ENCODE data around the gene PTPRG. TPM values are rescaled to one million over a fixed set of nuclear protein-coding genes. Genes with fewer than 3 reads are reported as not detected.

The PTPRG gene
- total RNA-seq, 1 donor from 2014 or later = 80.7 TPM

DNA sequence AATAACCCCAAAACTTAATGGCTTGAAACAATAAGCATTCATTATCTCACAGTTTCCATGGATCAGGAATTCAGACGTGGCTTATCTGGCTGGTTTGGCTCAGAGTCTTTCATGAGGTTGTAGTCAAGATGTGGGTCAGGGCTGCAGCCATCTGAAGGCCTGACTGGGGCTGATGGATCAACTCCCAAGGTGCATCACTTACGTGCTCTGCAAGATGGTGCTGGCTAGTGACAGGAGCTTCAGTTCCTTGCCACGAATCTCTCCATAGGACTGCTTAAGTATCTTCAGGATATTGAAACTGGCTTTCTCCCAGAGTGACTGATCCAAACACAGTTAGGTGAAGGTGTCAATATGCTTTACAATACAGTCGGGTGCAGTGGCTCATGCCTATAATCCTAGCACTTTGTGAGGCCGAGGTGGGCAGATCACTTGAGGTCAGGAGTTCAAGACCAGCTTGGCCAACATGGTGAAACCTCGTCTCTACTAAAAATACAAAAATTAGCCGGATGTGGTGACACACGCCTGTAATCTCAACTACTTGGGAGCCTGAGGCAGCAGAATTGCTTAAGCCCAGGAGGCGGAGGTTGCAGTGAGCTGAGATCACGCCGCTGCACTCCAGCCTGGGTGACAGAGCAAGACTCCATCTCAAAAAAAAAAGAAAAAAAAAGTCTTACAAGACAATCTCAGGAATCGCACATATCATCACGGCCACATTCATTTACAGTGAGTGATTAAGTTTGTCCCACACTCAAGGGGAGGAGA, 28.5 kb upstream of the PTPRG start:
- Mint-ChIP-seq H3K36me3 (ENCODE audit: low read depth, unreplicated experiment) (no peaks in the 10 kb centered on the region), H3K27ac (ENCODE audit: unreplicated experiment) (no peak overlapping the region), H3K4me1 (ENCODE audit: unreplicated experiment) (peaks cover 17% of the 10 kb centered on the region), H3K4me3 (ENCODE audit: unreplicated experiment) (no peak overlapping the region), H3K9me3 (ENCODE audit: unreplicated experiment) (no peaks in the 10 kb centered on the region), H3K27me3 (ENCODE audit: unreplicated experiment) (no peaks in the 10 kb centered on the region)
- no peak for DNase-seq (ENCODE audit: low spot score)
- TF ChIP-seq, protein P1, sequence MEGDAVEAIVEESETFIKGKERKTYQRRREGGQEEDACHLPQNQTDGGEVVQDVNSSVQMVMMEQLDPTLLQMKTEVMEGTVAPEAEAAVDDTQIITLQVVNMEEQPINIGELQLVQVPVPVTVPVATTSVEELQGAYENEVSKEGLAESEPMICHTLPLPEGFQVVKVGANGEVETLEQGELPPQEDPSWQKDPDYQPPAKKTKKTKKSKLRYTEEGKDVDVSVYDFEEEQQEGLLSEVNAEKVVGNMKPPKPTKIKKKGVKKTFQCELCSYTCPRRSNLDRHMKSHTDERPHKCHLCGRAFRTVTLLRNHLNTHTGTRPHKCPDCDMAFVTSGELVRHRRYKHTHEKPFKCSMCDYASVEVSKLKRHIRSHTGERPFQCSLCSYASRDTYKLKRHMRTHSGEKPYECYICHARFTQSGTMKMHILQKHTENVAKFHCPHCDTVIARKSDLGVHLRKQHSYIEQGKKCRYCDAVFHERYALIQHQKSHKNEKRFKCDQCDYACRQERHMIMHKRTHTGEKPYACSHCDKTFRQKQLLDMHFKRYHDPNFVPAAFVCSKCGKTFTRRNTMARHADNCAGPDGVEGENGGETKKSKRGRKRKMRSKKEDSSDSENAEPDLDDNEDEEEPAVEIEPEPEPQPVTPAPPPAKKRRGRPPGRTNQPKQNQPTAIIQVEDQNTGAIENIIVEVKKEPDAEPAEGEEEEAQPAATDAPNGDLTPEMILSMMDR (IDR thresholded peaks at IDR 0.05; ENCODE audit: unreplicated experiment) = no peak

DNA sequence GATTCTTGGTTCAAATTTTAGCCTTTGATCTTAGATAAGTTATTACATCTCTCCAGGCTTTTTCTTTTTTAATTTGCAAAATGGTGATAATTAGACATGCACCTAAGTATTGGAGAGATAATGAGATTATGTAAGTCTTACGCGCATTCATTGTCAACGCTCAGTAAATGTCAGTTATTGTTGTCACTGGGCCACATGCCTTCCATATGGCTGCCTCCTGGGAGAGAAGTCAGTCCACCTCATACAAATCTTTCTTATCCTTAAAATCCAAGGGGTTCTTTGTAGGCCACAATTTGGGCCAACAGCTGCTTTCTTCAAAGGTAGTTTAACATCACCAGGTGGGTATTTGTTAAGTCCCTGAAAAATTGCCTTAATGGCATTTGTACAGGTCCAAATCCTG, 25.5 kb upstream of the PTPRG start:
- Mint-ChIP-seq H3K36me3 (ENCODE audit: low read depth, unreplicated experiment) (no peaks in the 10 kb centered on the region), H3K4me1 (ENCODE audit: unreplicated experiment) (peaks cover 18% of the 10 kb centered on the region), H3K9me3 (ENCODE audit: unreplicated experiment) (no peaks in the 10 kb centered on the region), H3K27me3 (ENCODE audit: unreplicated experiment) (no peaks in the 10 kb centered on the region), H3K4me3 (ENCODE audit: unreplicated experiment) (no peak overlapping the region), H3K27ac (ENCODE audit: unreplicated experiment) (no peak overlapping the region)
- TF ChIP-seq, protein P1 (IDR thresholded peaks at IDR 0.05; ENCODE audit: unreplicated experiment) = no peak
- no peak for DNase-seq (ENCODE audit: low spot score)

DNA sequence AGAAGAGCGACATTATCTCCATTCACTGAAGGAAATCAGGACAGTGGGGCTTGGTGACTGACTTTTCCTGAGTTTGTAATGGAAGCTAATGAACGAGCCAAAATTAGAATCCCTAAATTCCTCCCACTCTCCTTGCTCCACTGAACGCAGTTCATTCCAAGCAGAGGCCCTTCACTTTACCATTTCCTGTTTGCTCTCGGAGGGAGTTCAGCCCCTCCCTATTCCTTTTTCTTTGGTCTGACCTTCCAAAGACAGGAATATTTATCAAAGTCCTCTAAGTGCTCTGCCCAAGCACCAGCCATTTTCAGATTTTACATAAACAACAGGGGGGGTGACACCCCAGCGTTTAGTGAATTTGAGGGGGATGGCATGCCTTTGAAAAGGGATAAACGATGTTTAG, 24.0 kb upstream of the PTPRG start:
- H3K4me1 Mint-ChIP-seq (ENCODE audit: unreplicated experiment) = peaks cover 18% of the 10 kb centered on the region

DNA sequence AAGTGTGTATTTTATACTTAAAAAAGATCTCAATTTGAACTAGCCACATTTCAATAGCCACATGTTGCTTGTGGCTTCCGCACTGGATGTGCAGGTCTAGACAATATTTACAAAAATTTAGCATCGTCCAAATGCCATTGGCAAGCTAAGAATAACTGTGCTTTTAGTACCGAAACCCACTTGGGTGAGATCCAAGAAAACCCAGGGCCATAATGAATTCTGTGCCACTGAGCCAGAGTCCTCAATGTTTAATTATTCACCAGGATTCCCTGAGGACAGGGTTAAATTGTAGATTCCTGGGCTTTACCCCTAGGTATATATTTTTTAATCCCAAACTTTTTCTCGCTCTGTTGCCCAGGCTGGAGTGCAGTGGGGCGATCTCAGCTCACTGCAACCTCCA, 22.9 kb upstream of the PTPRG start:
- Mint-ChIP-seq H3K36me3 (ENCODE audit: low read depth, unreplicated experiment) (no peaks in the 10 kb centered on the region), H3K27ac (ENCODE audit: unreplicated experiment) (no peak overlapping the region), H3K9me3 (ENCODE audit: unreplicated experiment) (no peaks in the 10 kb centered on the region), H3K4me3 (ENCODE audit: unreplicated experiment) (no peak overlapping the region), H3K4me1 (ENCODE audit: unreplicated experiment) (peaks cover 21% of the 10 kb centered on the region), H3K27me3 (ENCODE audit: unreplicated experiment) (peaks cover 1% of the 10 kb centered on the region)
- DNase-seq (ENCODE audit: low spot score) = no peak
- TF ChIP-seq, protein P1 (IDR thresholded peaks at IDR 0.05; ENCODE audit: unreplicated experiment) = no peak

More for the DNA sequence above, 24.0 kb upstream of the PTPRG start:
- Mint-ChIP-seq H3K36me3 (ENCODE audit: low read depth, unreplicated experiment) (no peaks in the 10 kb centered on the region), H3K27ac (ENCODE audit: unreplicated experiment) (peak overlapping the region; percentile 25), H3K27me3 (ENCODE audit: unreplicated experiment) (no peaks in the 10 kb centered on the region), H3K9me3 (ENCODE audit: unreplicated experiment) (no peaks in the 10 kb centered on the region), H3K4me3 (ENCODE audit: unreplicated experiment) (no peak overlapping the region)
- DNase-seq (ENCODE audit: low spot score) = peak; percentile 11
- TF ChIP-seq, protein P1 (IDR thresholded peaks at IDR 0.05; ENCODE audit: unreplicated experiment) = no peak

DNA sequence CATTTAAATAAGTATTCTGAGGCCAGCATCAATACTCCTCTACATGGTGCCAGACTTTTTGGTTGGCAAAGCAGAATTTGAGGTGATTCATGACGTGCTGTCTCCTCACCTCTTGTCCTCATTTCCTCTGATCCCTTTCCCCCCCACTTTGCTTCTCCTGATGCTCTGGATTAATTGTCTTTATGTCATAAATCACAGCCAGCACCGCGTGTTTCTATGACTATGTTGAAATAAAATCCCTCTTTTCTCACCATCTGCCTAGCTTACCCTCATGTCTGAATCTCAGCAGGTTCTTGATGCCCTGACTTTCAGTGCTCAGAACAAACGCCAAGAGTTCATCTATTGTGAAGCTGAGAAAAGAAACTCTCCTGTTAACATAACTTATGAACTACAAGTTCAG, 19.7 kb upstream of the PTPRG start:
- Mint-ChIP-seq H3K4me1 (ENCODE audit: unreplicated experiment) (peaks cover 16% of the 10 kb centered on the region), H3K27me3 (ENCODE audit: unreplicated experiment) (peaks cover 2% of the 10 kb centered on the region), H3K4me3 (ENCODE audit: unreplicated experiment) (no peak overlapping the region), H3K36me3 (ENCODE audit: low read depth, unreplicated experiment) (no peaks in the 10 kb centered on the region), H3K9me3 (ENCODE audit: unreplicated experiment) (no peaks in the 10 kb centered on the region), H3K27ac (ENCODE audit: unreplicated experiment) (no peak overlapping the region)
- no peak for DNase-seq (ENCODE audit: low spot score)
- TF ChIP-seq, protein P1 (IDR thresholded peaks at IDR 0.05; ENCODE audit: unreplicated experiment) = no peak

Data from endothelial cell (in vitro differentiated cells).